Testis (tissue), 2 donors: Measurements from ENCODE around the gene MYO15A.

Experiments
- POLR2A ChIP-seq: fragments of 450-650 bp; IDR thresholded peaks from one replicate; pipeline ENCODE4 v1.6.1; 2017; ENCODE audit warnings: antibody characterized with exemption, mild to moderate bottlenecking, moderate library complexity
- TF ChIP-seq, protein P1 (sequence below), 3 experiments: fragments of 450-650 bp in 2 of 3; fragments of 200-600 bp in 1 of 3; sonication (generic) in 1 of 3; IDR thresholded peaks; one replicate each; pipeline ENCODE4 v1.5.1; 2016 to 2019; ENCODE audit warnings: antibody characterized with exemption in 3 of 3, mild to moderate bottlenecking in 2 of 3, moderate library complexity in 1 of 3

GRCh38 chr17:18139498-18139897, 30.9 kb downstream of the MYO15A start:
- TF ChIP-seq, protein P1, sequence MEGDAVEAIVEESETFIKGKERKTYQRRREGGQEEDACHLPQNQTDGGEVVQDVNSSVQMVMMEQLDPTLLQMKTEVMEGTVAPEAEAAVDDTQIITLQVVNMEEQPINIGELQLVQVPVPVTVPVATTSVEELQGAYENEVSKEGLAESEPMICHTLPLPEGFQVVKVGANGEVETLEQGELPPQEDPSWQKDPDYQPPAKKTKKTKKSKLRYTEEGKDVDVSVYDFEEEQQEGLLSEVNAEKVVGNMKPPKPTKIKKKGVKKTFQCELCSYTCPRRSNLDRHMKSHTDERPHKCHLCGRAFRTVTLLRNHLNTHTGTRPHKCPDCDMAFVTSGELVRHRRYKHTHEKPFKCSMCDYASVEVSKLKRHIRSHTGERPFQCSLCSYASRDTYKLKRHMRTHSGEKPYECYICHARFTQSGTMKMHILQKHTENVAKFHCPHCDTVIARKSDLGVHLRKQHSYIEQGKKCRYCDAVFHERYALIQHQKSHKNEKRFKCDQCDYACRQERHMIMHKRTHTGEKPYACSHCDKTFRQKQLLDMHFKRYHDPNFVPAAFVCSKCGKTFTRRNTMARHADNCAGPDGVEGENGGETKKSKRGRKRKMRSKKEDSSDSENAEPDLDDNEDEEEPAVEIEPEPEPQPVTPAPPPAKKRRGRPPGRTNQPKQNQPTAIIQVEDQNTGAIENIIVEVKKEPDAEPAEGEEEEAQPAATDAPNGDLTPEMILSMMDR (IDR thresholded peaks at IDR 0.05): no peak
- no peak for TF ChIP-seq POLR2A
